HG02884 (cell line): Measurements from ENCODE around the gene TAF4.

Experiments used
- ATAC-seq: cut with Tn5 transposase; IDR thresholded peaks from one replicate; pipeline ENCODE4 v1.9.1; 2021; ENCODE audit warnings: mild to moderate bottlenecking, moderate library complexity; ENCODE audit not compliant: unreplicated experiment

TAF4 gene

DNA sequence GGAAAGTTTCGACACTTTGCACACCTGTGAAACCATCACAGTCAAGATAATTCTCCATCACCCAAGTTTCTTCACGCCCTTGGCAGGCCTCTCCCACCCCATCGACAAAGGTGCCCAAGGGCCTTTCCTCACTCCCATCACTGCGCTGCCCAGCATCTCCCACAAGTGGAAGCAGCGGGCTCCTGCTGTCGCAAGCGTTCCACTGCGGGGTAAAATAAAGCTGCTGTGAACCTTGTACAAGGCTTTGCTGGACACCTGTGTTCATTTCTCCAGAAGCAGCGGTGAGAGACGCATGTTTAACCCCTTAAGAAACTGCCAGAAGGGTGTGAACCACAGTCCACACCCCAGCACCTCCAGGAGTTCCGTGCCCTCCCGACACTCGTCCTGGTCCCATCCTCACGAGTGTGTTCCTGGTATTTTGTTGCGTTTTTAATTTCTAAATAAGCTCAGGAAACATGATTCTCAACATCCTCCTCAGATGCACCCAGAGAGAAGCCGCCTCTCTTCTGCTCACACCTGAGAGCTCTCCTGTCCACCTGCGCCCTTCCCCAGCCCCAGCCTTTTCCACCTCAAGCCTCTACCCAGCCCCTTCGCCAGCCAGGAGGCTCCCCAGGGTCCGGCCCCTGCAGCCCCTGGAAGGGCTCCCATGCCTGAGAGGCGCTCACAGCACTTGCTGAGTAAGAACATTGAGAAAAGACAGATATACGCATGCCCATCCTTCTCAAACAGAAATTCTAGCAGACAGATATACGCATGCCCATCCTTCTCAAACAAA is 97.5 kb downstream of the TAF4 start:
- no peak for ATAC-seq

- ATAC-seq: no peak
Observed at GRCh38 chr20:61967300-61967699, 98.4 kb downstream of the TAF4 start.

- ATAC-seq: no peak
Observed at GRCh38 chr20:61966492-61967244, 99.0 kb downstream of the TAF4 start.

DNA sequence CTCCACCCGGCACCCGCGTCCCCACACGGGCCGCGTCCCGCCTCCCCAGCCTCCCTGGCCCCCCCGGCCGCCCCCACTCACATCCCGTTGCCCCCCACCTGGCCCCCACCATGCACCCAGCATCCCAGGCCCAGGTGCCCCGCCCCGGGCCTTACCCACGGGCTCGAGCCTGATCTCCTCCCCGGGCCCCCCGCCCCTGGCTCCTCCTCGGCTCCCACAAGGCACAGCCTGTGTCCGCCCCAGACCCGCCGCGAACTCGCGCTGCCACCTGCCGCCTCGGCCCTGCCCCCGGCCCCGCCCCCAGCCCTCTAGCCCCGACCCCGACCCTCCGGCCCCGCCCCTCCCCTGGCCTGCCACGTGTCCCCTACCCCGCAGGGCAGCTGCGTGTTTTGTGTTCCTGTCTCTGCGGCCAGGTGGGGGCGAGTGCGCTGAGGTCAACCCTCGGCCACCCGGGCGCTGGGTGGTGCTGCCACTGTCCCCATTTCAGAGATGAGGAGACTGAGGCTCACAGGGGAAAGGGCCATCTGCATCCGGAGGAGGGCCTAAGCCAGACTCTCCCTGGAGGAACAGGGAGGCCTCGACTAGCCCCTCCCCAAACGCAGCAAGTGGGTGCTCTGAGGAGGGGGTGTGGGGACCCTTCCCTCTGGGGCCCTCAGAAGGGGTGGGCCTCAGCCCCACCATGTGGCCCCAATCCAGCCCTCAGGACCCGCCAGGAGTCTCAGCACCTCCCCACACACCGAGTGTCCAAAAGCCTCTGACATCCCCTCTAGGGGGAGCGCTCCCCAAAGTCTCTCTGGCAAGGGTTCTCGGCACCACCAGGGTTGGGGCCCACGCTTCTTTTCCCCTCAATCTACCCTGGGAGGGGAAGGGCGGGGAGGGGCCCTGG is 99.8 kb downstream of the TAF4 start:
- no peak for ATAC-seq

DNA sequence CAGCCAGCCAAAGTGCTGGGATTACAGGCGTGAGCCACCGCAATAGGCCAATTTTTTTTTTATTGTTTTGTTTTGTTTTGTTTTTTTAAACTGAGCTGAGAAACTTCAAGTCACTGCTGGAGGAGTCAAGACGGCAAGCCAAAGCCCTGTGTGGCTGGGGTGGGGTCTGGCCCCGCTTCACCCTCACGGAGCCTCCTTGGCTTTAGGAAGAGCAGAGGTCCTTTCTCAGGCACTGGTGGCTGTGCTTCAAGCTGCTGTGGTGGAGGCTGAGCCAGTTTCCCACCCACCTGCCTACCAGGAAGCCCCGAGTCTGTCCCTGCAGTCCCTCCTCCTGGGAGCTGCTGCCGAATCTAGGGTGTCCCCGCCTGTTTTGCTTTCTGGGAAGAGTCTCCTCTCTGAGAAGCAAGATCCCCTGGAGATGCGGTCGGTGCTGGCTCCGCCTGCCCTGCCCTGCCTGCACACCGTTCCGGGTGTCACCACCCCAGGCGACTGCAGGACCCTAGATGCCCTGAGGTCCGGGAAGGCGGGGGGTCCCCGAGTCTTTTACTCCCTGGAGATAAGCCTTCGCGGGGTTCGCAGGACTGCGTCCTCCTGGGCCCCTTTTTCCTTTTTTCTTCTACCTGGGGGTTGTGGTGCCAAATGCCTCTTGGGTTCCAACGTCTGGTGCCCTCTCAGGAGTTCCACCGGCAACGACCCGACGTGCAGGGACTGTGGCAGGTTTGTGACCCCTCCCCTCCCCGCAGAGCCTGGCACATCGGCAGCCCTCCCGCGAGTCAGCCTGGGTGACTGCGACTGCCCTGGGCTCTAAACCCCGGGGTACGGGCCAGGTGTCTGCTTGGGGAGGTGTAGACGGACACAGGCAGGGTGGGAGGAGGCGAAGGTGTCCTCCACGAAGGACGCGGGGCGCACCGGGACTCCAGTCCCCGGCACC is 100.7 kb downstream of the TAF4 start:
- ATAC-seq: no peak

DNA sequence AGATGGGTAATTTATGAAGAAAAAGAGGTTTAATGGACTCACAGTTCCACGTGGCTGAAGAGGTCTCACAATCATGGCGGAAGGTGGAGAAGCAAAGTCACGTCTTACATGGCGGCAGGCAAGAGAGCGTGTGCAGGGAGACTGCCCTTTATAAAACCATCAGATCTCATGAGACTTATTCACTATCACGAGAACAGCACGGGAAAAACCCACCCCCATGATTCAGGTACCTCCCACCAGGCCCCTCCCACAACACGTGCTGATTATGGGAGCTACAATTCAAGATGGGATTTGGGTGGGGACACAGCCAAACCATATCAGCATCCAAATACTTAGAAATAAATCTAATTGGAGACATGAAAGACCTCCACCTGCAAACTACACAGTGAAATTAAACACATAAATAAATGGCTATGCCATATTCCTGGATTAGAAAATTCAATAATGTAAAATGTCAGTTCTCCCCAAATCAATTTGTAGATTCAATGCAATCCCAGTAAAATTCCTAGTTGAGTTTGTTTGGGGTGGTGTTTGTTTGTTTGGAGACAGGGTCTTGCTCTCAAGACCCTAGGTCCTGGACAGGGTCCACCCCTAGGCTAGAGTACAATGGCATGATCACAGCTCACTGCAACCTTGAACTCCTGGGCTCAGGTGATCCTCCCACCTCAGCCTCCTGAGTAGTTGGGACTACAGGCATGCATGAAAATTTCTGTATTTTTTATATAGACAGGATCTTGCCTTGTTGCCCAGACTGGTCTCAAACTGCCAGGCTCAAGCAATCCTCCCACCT is 101.6 kb downstream of the TAF4 start:
- ATAC-seq: no peak

- ATAC-seq: no peak
Observed at GRCh38 chr20:61963149-61963548, 102.5 kb downstream of the TAF4 start.

DNA sequence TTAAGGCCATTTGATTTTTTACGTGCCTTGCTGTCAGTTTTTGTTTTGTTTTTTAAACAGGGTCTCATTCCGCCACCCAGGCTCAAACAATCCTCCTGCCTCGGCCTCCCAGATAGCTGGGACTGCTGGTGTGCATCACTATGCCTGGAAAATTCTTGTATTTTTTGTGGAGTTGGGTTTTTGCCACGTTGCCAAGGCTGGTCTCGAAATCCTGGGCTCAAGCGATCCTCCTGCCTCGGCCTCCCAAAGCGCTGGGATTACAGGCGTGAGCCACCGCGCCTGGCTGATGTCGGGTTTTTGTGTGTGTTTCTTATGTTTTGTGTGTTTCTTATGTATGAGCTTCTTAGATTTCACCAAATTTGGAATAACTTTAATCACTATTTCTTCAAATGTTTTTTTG is 104.8 kb downstream of the TAF4 start:
- no peak for ATAC-seq

DNA sequence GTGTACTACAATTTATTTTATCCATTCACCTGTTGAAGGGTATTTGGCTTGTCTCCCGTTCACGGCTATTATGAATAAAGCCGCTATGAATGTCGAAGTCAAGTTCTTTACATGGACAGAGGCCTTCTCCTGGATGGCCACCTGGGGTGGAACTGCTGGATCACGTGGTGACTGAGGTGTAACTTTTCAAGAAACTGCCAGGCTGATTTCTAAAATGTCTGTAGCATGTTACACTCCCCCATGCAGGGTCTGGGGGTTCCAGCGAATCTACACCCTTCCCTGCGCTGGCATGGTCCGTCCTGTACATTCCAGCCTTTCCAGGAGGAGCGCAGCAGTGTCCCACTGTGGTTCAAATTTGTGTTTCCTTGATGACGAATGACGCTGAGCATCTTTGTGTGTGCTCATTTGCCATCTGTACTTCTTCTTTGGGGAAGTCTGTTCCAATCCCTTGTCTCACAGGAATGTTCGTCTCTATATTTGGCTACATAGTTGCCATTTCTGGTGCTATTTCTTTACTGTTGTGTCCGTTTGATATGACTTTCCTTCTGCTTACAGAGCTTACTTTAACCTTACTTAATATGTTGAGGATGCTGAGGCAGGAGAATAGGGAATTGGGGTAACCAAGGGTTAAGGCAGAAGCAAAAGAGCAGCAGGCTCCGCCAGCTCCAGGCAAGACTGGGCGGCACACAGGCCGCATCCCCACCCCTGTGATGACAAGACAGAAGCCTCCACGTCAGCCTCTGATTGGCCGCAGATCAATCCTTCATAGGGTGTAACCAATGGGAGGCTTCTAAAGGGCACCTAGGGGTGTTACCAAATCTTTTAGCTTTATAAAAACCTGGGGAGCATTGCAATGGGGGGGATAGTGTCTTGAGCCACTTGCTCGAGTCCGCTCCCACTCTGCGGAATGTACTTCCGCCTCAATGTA is 106.6 kb downstream of the TAF4 start:
- ATAC-seq: no peak

DNA sequence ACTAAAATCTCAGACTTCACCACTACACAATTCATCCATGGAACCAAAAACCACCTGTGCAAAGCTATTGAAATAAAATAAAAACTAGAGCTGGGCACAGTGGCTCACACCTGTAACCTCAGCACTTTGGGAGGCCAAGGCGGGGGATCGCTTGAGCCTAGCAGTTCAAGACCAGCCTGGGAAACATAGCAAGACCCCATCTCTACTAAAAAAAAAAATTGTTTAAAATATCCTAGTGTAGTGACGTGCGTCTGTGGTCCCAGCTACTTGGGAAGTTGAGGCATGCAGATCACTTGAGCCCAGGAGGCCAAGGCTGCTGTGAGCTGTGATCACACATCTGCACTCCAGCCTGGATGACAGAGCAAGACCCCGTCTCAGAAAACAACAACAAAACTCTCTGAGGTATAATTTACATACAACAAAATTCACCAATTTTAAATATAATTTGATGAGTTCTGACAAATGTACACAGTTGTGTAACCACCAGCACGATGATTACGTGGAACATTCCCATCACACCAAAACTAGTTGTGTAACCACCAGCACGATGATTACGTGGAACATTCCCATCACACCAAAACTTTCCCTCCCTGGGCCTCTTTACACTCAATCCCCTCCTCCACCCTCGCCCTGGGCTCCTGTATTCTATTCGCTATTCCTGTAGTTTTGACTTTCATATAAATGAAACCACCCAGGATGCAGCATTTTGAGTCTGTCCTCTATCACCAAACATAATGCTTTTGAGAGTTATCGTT is 107.5 kb downstream of the TAF4 start:
- ATAC-seq: no peak

DNA sequence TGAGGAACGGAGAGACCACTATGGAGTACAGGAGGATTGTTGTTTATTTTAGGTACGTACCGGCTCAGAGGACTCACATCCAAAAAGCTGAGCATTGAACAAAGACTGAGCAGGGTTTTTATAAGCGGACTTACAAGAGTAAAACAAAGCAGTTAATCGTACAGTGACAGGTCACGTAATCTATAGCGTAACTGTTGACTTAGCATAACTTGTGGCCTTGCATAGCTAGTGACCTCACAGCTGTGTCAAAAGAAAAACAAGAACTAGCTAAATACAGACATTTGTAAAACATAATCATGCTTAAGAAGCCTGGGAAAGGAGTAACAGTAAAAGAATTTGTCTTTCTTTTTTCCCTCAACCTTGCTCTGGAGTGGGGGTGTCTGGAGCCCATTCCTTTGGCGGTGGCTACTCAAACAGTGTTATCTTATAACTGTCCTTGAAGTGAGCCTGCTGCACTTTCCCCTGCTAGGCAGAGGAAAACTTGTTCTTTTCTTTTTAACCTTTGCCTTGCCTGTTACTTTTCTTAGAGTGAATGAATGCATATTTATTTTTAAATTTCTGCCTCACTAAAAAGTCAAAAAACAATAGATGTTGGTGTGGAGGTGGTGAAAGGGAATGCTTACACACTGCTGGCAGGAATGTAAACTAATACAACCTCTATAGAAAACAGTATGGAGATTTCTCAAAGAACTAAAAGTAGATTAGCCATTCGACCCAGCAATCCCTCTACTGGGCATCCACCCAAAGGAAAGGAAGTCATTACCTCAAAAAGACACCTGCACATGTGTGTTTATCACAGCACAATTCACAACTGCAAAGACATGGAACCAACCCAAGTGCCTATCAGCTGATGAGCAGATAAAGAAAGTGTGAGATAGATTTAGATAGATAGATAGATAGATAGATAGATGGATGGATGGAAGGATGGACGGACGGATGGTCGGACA is 109.0 kb downstream of the TAF4 start:
- ATAC-seq: no peak

DNA sequence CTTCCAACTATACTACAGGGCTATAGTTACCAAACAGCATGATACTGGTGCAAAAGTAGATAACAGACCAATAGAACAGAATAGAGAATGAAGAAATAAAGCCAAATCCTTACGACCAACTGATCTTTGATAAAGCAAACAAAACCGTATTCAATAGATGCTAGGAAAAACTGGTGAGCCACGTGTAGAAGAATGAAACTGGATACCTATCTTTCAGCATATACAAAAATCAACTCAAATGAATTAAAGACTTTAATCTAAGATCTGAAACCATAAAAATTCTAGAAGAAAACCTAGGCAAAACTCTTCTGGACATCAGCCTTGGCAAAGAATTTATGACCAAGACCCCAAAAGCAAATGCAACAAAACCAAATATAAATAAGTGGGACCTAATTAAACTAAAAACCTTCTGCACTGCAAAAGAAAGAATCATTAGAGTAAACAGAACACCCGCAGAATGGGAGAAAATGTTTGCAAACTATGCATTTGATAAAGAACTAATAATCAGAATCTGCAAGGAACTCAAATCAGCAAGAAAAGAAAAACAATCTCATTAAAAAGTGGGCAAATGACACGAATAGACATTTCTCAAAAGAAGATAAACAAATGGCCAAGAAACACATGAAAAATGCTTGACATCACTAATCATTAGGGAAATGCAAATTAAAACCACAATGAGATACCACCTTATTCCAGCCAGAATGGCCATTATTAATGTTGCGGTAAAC is 109.8 kb downstream of the TAF4 start:
- no peak for ATAC-seq

- no peak for ATAC-seq
Observed at GRCh38 chr20:61954276-61955021, 111.2 kb downstream of the TAF4 start.

DNA sequence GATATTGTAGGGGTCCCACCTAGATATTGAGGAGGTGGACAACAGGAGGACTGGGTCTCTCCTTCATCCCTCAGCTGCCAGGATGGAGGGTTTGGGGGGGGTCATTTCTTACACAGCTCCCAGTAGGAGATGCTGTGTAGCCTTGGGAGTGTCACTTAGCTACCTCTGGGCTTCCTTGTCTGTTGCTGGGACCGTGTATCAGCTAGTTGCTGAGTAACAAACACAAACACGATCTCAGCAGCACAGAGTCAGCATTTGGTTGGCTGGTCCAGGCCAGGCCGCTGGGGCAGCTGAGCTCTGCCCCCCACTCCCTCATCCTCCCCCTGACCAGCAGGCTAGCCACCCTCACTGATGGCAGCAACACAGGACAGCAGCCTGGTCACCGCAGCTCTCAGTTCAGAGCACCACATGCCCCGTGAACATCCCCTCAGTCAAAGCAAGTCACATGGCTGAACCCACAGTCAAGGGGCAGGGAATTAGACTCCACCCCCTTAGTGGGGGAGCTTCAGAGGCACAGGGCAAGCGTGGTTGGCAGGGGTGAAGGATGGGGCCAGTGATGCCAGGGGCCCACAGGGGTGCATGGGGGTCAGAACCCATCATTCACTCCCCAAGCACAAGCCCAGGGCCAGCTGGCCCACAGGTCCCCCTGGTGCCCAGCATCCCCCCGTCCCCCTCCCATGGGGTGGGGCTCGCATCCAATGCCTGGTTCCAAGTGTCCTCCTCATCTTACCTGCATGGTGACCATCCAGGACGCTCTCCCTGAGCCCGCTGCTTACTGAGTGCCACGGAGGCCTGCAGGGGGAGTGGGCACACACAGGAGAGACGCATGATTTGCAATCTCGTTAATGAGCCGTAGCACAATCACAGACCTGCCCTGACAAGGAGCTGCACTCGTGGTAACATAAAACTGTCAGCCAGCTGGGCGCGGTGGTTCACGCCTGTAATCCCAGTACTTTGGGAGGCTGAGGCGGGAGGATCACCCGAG is 112.4 kb downstream of the TAF4 start:
- no peak for ATAC-seq
